ENCODE measurements around the gene SYT2. TPM values are rescaled to one million over a fixed set of nuclear protein-coding genes. Genes with fewer than 3 reads are reported as not detected.

SYT2 gene
- total and polyA plus RNA-seq, 9 of the 15 experiments (the other 6 are each of a cell fraction or from before 2014, with no cell fraction given): not detected

DNA sequence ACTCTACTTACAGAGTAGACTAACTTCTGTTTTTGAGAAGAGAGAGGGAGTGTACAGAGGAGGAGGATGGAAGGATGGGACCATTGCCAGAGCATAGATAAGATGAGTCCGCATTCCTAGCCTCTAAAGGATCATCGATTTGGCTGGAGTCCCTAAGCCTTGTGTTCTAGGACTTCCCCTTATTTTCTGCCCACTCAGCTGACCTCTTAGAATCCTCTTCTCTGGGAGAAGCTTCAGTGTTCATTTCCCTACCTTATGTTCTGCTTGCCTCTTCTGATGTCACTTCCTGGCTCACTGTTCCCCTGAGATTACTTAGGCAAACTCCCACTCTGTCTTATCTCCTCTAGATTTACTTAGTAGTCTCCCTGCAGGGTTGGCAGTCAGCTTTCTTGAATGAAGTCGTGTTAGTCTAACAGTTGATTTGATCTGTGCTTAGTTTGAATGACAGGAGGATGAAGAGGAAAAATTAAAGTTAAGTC, 156.7 kb downstream of the SYT2 start (continued):
- TF ChIP-seq ZFP30 (CRISPR knock-in tag; IDR thresholded peaks at IDR 0.05; ENCODE audit: borderline replicate concordance) (no peak), ZC3H11A (IDR thresholded peaks at IDR 0.05; ENCODE audit: low read depth, low read length) (no peak), HCFC1 (IDR thresholded peaks at IDR 0.05; ENCODE audit: low read depth, low read length) (0 out of 2 replicates have a peak, but pooled peaks have one; percentile 9), HDAC2 (IDR thresholded peaks at IDR 0.05) (peak; percentile 99), ELF4 (CRISPR knock-in tag; IDR thresholded peaks at IDR 0.05) (peak; percentile 84; the same call in 1 of the 2 replicates), ZNF197 (CRISPR knock-in tag; IDR thresholded peaks at IDR 0.05; ENCODE audit: low read depth) (peak; percentile 68; the same call in 1 of the 2 replicates), CC2D1A (IDR thresholded peaks at IDR 0.05) (peak; percentile 91), STAT5A (IDR thresholded peaks at IDR 0.05; ENCODE audit: borderline replicate concordance, low read length) (peak; percentile 75), TEAD1 (CRISPR knock-in tag; IDR thresholded peaks at IDR 0.05) (peak; percentile 90 to 94), RBM14 (IDR thresholded peaks at IDR 0.05; ENCODE audit: borderline replicate concordance, insufficient read depth, low read depth, low read length) (no peak), PHF21A (IDR thresholded peaks at IDR 0.05; ENCODE audit: borderline replicate concordance, low read depth) (peak; percentile 67; the same call in 1 of the 2 replicates), ZBTB7A (IDR thresholded peaks at IDR 0.05; ENCODE audit: borderline replicate concordance, control insufficient read depth, low read depth, low read length) (no peak), FUS (optimal IDR thresholded peaks at IDR 0.05; ENCODE audit: low read depth, low read length) (no peak), NCOA2 (IDR thresholded peaks at IDR 0.05; ENCODE audit: partially characterized antibody in 2 of 2) (peak in 1 of 2 experiments; percentile 92), SMARCB1 (IDR thresholded peaks at IDR 0.05; ENCODE audit: insufficient read length, low read depth) (peak; percentile 84), ZBTB17 (CRISPR knock-in tag; IDR thresholded peaks at IDR 0.05) (peak; percentile 76), EGR1 (conservative IDR thresholded peaks at IDR 0.05) (peak; percentile 92), U2AF1 (optimal IDR thresholded peaks at IDR 0.05; ENCODE audit: low read depth, low read length) (no peak), MEF2D (tag; conservative IDR thresholded peaks at IDR 0.05; ENCODE audit: low read depth) (no peak), ZNF583 (CRISPR knock-in tag; IDR thresholded peaks at IDR 0.05) (no peak), ARID2 (IDR thresholded peaks at IDR 0.05) (no peak)
- TF ChIP-seq, protein P1, sequence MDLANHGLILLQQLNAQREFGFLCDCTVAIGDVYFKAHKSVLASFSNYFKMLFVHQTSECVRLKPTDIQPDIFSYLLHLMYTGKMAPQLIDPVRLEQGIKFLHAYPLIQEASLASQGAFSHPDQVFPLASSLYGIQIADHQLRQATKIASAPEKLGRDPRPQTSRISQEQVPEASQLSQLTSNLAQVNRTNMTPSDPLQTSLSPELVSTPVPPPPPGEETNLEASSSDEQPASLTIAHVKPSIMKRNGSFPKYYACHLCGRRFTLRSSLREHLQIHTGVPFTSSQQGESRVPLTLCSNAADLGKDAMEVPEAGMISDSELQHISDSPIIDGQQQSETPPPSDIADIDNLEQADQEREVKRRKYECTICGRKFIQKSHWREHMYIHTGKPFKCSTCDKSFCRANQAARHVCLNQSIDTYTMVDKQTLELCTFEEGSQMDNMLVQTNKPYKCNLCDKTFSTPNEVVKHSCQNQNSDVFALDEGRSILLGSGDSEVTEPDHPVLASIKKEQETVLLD (IDR thresholded peaks at IDR 0.05): peak; percentile 82; the same call in 1 of the 2 replicates
- TF ChIP-seq, protein P2, sequence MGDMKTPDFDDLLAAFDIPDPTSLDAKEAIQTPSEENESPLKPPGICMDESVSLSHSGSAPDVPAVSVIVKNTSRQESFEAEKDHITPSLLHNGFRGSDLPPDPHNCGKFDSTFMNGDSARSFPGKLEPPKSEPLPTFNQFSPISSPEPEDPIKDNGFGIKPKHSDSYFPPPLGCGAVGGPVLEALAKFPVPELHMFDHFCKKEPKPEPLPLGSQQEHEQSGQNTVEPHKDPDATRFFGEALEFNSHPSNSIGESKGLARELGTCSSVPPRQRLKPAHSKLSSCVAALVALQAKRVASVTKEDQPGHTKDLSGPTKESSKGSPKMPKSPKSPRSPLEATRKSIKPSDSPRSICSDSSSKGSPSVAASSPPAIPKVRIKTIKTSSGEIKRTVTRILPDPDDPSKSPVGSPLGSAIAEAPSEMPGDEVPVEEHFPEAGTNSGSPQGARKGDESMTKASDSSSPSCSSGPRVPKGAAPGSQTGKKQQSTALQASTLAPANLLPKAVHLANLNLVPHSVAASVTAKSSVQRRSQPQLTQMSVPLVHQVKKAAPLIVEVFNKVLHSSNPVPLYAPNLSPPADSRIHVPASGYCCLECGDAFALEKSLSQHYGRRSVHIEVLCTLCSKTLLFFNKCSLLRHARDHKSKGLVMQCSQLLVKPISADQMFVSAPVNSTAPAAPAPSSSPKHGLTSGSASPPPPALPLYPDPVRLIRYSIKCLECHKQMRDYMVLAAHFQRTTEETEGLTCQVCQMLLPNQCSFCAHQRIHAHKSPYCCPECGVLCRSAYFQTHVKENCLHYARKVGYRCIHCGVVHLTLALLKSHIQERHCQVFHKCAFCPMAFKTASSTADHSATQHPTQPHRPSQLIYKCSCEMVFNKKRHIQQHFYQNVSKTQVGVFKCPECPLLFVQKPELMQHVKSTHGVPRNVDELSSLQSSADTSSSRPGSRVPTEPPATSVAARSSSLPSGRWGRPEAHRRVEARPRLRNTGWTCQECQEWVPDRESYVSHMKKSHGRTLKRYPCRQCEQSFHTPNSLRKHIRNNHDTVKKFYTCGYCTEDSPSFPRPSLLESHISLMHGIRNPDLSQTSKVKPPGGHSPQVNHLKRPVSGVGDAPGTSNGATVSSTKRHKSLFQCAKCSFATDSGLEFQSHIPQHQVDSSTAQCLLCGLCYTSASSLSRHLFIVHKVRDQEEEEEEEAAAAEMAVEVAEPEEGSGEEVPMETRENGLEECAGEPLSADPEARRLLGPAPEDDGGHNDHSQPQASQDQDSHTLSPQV (IDR thresholded peaks at IDR 0.05): peak; percentile 38; the same call in 1 of the 2 replicates
- TF ChIP-seq, protein P3, sequence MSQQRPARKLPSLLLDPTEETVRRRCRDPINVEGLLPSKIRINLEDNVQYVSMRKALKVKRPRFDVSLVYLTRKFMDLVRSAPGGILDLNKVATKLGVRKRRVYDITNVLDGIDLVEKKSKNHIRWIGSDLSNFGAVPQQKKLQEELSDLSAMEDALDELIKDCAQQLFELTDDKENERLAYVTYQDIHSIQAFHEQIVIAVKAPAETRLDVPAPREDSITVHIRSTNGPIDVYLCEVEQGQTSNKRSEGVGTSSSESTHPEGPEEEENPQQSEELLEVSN (IDR thresholded peaks at IDR 0.05; ENCODE audit: borderline replicate concordance in 1 of 2, extremely low read depth in 1 of 2, insufficient read depth in 1 of 2, insufficient read length in 1 of 2, low read depth in 1 of 2, low read length in 1 of 2, poor library complexity in 1 of 2, severe bottlenecking in 1 of 2): no peak
